ENCODE measurements around the gene USP14.

- TF ChIP-seq CTCF (conservative IDR thresholded peaks at IDR 0.05; ENCODE audit: low read length) (no peak), EZH2phosphoT487 (IDR thresholded peaks at IDR 0.05; ENCODE audit: borderline replicate concordance) (no peak)
These were observed 17.6 kb upstream of the USP14 start for GRCh38 chr18:140670-141266.
